Measurements from ENCODE around the gene E2F8.
"Not testable (repeated sequence)": the region's sequence is repeated elsewhere in the genome, so short reads cannot be mapped to it uniquely, and the experiment has no call there.

E2F8 gene, protein sequence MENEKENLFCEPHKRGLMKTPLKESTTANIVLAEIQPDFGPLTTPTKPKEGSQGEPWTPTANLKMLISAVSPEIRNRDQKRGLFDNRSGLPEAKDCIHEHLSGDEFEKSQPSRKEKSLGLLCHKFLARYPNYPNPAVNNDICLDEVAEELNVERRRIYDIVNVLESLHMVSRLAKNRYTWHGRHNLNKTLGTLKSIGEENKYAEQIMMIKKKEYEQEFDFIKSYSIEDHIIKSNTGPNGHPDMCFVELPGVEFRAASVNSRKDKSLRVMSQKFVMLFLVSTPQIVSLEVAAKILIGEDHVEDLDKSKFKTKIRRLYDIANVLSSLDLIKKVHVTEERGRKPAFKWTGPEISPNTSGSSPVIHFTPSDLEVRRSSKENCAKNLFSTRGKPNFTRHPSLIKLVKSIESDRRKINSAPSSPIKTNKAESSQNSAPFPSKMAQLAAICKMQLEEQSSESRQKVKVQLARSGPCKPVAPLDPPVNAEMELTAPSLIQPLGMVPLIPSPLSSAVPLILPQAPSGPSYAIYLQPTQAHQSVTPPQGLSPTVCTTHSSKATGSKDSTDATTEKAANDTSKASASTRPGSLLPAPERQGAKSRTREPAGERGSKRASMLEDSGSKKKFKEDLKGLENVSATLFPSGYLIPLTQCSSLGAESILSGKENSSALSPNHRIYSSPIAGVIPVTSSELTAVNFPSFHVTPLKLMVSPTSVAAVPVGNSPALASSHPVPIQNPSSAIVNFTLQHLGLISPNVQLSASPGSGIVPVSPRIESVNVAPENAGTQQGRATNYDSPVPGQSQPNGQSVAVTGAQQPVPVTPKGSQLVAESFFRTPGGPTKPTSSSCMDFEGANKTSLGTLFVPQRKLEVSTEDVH

DNA sequence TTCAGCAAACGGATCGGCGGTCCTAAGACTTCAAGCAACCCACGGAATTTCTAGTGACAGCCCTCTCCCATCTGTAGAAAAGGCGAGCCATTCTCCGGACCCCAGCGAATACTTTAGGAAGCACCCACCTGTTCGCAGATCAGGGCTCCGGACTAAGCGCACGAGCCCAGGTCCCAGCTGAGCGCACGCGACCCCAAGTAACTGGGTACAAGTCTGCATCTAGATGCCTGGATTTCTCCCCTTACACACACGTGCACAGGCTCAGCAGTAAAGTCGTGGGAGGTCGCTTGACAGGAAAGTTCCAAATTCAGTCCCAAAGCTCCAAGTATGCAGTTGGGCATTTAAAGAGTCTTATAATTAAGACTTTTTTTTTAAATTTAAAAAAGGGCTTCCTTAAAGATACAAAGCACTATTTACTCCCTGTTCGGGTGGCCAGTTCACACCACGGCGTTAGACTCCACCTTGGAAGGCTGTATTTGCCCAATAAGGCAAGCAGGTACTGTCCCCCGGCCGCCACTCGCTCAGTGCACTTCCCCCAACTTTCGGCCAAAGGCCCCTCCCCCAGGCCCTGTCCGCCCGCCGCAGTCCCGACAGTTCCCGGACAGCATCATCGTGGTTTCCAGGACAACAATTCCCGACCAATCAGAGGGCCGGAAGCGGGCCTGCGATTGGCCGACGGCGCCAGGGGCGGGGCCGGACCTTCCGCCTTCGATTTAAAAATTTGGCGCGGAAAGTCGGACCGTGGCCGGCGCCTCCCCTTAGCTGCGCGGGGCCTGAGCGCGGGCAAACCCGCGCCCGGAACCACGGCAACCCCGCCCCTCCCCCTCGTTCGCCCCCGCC, at the start of gene E2F8:
Gene E2F8, minus strand, starts transcription at position 526 of the 840 bp plus-strand sequence. CDS start 824 bp downstream, outside the sequence.
- DNase-seq: peak; percentile 66 to 86

DNA sequence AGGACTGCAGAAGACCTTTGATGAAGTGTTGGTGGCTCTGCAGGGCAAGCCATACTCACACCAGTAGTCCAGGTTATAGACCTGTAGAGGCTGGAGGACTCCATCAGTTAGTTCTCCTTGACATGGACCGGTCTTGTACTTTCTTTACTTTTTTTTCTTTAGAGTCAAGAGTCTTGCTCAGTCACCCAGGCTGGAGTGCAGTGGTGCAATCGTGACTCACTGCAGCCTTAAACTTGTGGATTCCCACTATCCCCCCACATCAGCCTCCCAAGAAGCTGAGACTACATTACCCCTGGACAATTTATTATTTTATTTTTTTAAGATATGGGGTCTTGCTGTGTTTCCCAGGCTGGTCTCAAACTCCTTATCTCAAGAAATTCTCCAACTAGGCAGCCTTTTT, 49.6 kb upstream of the E2F8 start:
- DNase-seq: no peak

DNA sequence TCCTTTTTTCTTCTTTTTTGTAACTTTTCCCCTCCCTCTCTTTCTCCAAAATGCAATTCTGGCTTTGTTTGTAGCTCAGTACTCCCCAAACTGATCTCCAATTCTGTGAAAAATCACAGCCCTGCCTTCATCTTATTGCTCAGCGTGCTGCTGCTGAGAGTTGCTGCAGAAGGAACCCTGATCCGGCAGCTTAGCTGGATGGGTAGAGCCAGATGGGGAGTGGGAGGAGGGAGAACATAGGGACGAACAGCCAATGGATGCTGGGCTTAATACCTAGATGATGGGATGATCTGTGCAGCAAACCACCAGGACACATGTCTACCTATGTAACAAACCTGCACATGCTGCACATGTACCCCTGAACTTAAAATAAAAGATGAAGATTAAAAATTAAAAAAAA, 47.5 kb upstream of the E2F8 start:
- no peak for DNase-seq

DNA sequence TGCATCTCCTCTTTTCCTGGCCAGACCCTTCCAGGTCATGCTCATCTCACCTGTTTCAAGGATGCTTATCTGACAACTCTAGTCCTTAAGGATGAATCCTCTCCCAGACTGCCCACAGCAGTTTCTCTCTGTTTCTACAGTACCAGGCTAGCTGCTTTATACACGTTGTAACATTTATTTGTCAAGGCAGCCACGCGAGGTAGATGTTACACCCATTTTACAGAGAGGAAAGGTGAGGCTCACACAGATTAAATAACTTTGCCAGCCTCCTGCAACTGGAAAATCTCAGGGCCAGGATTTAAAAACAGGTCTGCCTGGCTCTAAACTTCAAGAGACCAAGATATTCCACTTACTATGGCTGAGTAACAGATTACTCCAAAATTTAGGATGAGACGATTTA, 45.7 kb upstream of the E2F8 start:
- DNase-seq: no peak

DNA sequence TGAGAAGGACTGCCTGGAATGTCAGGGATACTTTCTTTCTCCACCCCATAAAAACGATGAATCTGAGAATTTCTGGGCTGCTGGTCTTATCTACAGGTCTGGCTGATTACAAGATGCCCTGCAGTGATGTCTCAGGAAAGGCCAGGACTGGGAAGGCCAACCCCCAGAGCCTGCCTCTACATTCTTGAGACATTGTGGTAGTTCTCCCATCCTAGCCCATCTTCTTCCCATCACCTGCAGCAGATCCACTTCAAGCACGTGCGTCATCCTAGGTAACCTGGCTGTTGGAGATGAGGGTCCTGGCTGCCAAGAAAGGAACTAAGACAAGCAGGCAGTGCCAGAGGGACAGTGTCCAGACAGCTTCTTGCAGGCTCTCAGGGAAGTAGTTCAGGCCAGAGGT, 44.1 kb upstream of the E2F8 start:
- no peak for DNase-seq

DNA sequence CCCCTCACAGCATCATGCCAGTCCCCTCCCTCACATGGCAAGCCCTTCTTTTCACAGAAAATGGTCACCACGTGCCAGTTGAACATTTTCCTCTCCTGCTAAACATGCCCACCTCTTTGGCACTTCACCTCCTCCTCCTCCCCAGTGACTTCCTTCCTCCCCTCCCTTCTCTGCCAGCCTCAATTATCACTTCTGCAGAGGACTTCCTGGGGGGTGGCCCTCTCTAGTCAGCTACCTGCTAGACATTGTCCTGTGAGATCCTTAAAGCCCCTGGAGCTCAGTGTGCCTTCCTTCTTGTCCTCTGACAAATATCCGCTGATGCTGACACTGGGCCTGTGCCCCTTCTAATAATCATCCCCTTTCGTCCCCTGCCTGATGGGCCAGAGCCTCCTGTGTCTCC, 43.2 kb upstream of the E2F8 start:
- DNase-seq: no peak

DNA sequence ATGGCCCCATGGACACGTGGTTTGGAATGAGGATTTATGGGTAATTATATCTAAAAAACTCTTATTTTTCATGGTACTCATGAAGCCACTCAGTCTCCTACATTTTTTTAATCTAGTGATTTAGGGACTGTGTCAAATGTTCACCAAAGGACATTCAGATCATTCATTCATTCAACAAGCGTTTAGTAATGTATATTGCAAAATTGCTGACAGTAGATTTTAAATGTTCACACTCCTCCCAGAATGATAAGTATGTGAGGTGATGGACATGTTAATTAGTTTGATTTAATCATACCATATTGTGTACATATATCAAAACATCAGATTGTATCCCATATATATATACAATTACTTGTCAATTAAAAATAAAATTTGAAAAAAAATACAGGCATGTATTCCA, 40.8 kb upstream of the E2F8 start:
- DNase-seq: no peak

DNA sequence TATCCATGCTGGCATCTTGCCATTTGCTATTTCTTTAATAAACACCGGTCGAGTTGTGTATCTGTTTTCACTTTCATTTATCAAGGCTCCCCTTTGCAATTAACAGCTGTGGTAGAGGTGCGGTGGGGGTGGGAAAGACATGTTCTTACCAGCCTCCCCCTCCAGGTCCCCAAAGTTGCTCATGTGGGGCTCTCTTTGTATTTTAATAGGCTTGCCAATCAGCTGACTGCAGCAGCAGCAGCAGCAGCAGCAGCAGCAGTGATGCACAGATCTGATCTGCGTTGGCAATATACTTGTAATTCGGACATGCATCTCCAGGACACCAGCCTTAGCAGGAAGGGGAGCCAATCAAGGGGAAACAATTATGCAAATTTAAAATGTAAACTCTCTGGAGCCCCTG, 40.3 kb upstream of the E2F8 start:
- DNase-seq: no peak

DNA sequence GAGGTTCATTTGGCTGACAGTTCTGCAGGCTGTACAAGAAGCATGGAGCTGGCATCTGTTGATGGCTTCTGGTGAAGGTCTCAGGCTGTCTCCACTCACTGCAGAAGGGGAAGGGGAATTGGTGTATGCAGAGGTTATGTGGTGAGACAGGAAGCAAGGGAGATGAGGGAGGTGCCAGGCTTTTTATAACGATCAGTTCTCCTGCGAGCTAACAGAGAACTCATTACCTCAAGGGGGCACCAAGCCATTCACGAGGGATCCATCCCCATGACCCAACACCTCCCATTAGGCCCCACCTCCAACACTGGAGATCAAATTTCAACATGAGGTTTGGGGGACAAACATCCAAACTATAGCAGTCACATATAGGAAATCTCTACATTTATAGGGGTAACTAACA, 38.7 kb upstream of the E2F8 start:
- DNase-seq: no peak

DNA sequence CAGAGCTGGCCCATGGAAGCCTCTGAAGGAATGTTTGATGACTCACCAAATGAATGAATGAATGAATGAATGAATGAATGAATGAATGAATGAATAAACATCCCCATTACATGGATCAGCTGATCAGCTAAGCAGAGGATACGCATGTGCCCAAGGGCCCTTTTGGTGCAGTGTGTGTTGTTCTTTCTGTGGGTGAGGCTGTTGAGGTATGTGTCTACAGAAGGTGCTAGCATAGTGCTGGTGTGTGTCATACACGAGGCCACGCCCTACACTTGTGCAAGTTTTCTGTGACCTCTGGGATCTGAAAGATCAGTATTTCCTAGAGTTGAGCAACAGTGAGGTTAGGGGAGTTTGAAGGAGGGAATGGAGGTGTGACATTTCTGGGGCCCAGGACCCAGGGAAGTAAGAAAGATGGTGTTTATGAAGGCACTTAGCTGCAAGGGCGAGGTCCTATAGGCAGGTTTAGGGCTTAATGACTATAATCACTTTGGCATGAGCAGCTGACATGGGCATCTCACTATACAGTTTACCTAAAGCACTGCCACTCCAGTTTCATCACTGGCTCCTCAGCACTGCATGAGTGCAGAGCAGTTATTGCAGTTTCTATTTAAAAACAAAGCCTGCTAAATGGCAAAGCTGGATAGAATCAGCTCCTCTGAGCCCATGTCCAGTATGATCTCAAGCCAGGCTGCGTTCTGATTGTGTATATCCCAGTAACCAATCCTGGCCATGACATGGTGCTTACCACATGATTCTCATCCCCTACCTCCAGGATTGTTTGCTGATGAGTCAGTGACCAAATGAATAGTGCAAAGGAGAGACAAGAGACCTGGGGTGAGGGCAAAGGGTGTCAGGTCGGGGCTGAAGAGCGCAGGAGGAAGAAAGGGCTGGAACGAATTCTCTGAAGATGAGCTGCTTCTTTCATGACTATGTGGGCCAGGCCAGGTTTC, 36.4 kb upstream of the E2F8 start:
- no peak for DNase-seq

DNA sequence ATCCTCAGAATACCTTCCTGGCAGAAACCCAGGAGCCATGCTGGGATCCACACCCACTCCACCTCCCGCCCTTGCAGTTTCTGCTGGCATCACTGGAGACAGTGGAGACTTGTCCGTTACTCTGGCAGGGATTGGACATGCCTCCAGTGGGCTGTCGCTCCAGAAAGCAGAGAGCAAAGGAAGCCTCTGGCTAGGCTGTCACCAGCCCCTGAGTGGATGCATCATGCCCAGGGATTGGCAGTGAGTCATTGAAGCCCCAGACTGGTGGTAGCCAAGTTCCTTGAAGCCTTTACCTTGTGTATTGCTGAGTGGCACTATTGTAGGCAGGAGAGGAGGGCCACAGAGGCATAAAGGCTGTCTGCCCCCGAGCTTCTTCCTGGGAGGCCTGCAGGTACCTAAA, 34.8 kb upstream of the E2F8 start:
- DNase-seq: no peak

DNA sequence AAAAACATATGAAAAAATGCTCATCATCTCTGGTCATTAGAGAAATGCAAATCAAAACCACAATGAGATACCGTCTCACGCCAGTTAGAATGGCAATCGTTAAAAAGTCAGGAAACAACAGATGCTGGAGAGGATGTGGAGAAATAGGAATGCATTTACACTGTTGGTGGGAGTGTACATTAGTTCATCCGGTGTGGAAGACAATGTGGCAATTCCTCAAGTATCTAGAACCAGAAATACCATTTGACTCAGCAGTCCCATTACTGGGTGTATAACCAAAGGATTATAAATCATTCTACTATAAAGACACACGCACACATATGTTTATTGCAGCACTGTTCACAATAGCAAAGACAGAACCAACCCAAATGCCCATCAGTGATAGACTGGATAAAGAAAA, 32.5 kb upstream of the E2F8 start:
- not testable (repeated sequence) for DNase-seq

DNA sequence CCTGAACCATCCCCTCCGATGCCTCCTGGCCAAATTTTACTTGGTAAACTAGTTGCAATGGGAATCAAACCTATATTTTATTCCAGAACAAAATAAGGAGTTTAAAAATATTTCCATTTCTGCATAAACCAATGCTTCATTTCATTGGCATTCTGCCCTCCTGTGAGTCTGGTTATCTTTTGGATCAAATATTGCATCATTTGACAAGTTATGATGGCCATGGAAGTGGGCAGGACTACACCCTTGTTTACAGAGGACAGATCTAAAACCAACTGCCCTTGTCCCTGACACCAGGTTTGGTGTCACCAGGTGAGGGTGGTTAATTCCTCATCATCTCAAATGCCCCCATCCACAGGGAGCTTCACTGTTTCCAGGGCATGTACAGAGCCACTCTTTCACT, 28.2 kb upstream of the E2F8 start:
- DNase-seq: no peak

DNA sequence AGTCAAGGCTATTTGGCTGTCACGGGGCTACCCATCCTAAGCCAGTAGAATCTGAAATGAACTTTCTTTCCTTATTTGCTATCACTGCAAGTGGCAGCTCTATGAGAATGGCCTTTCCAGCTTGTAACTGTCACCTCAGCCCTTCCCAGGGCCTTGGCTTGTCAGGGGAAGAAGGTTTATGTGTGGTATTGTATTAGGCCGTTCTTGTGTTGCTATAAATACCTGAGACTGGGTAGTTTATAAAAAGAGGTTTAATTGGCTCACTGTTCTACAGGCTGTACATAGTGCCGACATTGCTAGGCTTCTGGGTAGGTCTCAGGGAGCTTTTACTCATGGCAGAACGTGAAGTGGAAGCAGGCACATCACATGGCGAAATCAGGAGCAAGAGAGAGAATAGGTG, 26.8 kb upstream of the E2F8 start:
- no peak for DNase-seq

DNA sequence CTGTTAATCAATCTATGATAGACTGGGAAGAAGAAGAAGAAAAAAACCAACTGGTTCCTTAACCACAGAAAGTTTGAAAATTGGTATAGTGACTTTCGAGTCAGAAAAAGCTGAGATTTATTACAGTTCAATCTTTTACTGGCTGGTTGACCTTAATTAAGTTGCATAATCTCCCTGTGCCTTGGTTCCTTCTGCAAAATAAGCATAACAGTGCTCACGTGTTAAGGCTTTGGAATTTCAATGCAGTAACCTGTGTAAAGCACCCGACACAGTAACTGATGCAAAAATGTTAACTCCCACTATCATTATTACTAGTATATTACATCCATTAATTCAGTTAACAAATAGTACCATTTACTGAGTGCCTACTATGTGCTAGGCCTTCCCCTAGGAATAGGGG, 22.6 kb upstream of the E2F8 start:
- DNase-seq: no peak

DNA sequence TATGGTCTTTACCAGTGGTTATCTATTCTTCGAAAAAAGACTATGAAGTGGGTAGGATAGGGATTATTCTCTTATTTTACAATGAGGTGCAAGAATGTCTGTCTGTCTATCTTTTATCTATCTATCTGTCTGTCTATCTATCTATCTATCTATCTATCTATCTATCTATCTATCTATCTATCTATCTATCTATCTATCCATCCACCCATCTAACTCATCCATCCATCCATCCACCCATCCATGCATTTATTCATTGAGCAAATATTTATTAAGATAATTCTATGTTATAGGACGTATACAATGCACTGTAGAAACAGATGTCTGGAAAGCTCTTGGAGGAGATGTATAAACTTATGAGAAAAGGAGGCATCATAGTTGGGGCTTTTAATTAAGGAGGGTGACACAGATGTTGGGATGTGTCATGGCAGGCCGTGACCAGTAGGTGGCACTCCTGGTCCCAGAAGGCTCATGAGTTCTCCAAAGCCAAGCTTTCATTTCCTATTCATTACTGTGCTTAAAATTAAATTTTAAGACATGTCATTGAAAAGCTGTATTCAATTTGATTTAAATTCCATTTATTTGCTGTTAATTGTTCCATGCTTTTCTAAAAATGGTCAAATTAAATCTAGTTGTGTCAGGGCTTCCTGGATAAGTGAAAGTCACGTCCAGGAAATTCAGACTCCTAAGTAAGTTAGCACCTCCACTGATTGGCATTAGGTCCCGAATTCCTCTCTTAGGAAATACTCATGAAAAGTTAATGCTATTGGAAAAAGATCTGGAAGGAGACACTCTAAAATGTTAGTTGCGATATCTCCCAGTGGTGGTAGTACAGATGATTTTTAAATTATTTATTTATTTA, 19.0 kb upstream of the E2F8 start:
- DNase-seq: peak; percentile 50 to 65

DNA sequence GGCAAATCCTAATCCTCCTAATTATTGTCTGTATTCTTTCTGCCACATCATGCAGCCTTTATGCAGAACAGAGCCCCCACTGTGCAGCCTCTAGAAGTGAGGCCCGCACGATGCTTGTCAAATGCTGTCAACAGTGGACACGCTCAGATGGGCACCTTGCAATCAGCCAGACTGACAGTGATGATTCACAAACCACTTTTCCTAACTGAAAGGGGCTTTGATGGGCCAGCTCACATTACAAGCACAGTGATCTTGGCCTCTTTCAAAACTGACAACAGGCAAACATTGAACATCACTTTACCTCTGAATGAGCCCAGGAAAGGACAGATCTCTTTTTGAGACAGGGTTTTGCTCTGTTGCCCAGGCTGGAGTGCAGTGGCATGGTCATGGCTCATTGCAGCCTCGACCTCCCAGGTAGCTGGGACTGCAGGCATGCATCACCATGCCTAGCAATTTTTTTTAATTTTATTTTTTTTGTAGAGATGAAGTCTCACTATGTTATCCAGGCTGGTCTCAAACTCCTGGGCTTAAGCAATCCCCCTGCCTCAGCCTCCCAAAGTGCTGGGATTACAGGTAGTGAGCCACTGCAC, 18.0 kb upstream of the E2F8 start:
- no peak for DNase-seq

DNA sequence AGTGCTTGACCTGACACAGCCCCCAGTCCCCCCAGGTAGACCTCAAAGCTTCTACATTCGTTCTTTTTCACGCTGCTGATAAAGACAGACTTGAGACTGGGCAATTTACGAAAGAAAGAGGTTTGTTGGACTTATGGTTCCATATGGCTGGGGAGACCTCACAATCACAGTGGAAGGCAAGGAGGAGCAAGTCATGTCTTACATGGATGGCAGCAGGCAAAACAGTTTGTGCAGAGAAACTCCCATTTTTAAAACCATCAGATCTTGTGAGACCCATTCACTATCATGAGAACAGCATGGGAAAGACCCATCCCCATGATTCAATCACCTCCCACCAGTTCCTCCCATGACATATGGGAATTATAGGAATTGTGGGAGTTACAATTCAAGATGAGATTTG, 13.7 kb upstream of the E2F8 start:
- not testable (repeated sequence) for DNase-seq

DNA sequence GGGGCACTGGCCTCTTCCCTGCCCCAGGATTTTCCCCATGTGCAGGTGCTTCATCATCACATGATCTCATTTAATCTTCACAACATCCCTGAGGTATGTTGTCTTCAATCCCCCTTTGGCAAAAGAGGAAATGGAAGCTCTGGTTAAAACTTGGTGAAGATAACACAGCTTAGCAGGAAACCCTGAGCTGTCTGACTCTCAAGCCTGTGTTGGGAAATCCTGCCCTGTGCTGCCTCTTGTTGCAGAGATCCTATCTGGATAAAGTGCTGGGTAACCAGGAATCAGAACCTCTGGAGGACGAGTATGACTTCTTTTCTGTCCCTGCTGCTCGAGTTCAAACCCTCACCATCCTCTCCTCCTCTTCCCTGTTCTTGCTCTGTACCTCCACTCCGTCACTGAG, 13.1 kb upstream of the E2F8 start:
- DNase-seq: no peak

DNA sequence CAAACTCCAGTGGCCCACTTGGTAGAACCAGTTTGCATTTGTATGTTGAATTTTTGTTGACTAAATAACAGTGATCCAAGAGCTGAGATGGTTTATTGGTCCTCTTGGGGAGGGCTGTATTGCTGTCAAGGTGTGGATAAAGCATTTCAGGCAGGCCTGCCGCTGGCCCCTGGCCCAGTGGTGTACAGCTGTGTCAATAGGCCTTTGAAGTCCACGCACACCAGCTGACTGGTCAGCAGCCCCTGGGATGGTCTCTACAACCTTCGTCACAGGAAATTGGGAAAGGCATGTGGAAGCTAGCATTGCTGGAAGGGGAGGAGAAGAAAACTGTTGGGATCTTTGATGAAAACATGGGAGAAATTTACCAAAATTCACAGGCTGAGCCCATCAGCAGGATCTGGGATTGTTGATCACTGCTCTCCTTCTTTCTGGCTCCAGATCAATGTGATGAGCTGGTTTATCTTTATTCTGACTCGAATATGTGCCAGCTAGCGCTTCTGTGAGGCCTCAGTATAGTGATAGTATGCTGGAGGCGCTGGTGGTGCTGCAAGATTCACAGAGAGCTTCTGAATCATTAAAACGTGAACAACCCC, 12.5 kb upstream of the E2F8 start:
- DNase-seq: no peak

All from hippocampal formation (tissue), 2 donors.